ENCODE data around the gene KANK3.
"Not testable (repeated sequence)": the region's sequence is repeated elsewhere in the genome, so short reads cannot be mapped to it uniquely, and the experiment has no call there.

The KANK3 gene

DNA sequence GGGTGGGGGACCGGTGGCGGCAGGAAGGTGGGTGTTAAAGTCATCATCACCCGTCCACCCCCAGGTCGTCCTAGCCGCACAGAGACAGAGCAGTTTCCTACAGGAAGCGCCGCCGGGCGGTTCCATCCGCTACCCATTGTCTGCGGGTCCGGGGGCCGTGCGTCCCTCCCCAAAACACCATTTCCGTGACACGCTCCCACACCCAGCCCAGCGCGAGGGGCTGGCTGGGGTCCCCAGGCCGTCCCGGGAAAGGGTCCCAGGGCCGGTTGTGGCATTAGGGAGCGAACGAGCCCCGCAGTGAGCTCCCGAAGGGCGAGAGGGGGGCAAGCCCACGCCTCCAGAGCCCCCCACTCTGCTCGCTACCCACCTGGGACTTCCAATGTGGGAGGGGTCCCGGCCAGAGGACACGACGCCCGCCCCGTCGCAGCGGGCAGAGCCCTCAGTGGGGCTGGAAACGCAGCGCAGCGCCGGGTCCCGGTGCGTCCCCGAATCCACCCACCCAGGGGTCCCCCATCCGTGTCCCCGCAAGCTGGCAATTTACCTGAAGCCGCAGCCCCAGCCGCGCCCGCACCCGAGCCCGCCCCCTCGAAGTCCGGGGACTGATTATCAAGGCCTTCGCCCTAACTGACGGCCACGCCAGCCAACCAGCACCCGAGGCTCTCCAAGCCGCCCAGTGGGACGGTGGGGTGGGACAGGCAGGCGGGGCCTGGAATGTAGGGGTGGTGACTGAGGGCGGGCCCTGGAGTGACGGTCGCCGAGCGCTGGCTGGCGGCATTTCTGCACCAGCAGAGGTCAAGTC is at the start of gene KANK3:
KANK3 (minus strand) TSS at position 579 of the 799 bp plus-strand sequence. CDS start 5,434 bp downstream, outside the sequence.
- DNase-seq, result peak in 55 of 56 donors; percentile 22 to 90 (median 76)

DNA sequence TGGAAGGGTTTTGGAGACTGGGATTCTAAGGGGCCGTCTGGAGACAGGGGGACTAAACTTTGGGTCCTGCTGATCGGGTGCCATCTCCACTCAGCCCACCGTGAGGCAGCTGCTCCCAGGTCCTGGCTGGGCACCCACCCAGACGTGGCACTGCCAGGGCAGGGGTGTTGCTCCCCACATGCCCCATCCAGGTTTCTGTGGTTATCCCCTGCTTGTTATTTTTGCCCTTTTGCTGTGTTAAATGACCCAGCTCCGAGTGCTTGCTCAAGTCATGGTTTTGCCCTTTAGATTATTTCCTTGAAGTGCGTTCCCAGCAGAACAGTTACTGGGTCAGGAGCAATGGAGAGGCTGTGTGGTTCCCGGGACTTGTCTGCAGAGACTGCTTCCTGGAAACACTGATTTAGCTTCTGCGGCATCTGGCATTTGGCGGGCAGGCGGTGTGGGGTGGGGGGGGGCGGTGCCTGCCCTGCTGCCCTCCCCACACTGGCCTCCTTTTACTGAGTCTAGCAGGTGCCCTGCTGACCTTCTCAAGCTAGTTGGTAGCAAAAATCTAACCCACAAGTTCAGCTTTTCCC is 49.0 kb upstream of the KANK3 start:
- DNase-seq, result peak in 33 of 56 donors; percentile 5 to 56 (median 37)

DNA sequence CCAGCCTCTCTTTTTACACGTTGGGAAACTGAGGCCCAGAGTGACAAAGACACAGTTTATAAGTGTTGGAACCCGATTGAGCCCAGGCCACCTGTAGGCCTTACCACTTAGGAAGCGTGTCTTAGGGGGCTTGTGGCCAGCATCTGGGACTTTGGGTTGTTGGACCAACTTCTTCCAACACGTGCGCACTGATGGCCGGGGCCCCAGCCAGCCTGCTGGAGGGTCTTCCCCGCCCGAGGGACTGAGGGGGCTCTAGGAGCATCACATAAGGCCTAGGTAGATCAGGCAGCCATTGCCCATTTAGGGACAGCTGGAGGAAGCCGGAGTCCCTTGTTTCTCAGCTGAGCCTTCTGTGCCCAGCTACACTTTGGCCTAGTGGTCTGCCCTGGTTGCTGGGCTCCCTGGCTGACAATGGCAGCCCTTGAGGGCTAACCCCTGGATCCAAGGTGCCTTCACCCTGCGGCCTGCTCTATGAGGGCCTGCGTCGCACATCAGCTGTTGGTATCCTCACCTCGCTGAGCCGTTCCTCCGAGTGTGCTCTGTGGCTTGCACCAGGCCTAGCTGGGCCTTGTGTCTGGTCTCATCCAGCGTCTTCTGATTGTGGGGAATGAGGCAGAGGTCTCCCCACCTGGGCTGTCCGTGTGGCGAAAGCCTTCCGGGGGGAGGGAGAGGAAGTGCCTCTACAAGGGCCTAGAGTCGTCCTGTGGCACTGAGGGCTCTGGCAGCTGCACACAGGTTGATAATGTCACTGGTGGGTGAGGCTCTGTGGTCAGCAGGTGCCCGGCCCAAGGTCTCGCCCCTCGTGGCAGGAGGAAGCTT is 48.3 kb upstream of the KANK3 start:
- peak in 2 of 56 donors; percentile 36 to 37 for DNase-seq

DNA sequence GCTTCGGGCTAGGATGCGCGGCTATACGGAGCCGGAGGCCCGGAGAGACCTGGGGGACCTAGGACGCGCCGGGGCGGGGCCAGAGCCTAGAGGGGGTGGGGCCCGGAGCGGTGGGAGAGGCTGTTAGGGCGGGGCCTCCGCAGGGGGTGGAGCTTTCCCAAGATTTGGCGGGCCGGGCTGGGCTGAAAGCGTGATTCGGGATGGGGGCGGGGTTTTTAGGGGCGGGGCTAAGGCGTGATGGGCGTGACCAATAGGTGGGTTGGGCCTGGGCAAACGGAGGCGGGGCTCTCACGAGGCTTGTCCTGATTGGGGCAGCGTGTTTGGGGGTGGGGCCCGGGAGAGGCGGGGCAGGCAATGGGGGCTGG is 47.5 kb upstream of the KANK3 start:
- DNase-seq, result peak in 55 of 56 donors; percentile 66 to 98 (median 94)

DNA sequence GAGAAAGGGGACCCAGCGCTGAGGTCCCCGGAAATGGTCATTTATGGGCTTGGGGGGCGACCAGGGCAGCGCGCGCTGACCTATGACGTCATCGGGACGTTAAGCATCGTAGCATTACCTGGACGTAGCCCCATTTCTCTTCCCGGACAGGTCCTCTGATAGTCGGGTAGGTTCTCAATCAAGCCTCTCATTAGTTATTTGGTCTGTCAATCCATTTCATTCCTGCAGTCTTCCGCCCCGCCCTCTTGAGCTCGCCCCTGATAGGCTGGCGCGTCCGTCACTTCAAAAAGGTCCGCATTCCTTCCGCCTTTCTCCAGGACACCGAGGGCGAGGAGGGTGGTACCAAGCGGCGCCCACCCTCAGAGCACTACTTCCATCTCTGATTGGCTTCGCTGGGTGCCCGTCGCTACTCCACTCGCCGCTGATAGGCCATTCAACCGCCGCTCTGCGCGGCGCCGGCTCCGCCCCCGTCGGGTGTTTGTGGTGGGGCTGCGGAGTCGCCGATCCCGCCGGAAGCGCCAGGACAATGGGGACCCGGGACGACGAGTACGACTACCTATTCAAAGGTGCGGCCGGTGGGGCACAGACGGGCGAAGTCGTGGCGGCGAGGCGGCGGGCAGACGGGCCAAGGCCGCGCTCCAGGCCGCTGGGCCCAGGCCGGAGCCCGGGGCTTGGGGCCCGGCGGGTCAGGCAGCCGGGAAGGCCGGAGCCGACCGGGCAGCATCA is 47.0 kb upstream of the KANK3 start, which contains the start of gene RAB11B:
RAB11B (plus strand) TSS at position 470 of the 726 bp plus-strand sequence; CDS start at position 527, 57 bp downstream.
- peak; percentile 71 to 100 (median 99) for DNase-seq

DNA sequence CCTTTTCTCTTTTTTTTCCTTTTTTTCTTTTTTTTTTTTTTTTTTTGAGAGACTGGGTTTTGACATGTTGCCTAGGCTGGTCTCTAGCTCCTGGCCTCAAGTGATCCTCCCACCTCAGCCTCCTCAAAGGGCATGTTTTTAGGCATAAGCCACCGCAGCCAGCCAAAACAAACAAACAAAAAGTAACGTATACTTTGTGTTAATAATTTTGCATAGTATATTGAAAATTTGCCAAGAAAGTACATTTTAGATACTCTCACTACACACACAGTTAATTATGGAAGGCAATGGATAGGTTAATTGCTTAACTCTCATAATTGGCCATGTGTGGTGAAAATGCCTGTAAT is 45.5 kb upstream of the KANK3 start:
- no peak for DNase-seq

DNA sequence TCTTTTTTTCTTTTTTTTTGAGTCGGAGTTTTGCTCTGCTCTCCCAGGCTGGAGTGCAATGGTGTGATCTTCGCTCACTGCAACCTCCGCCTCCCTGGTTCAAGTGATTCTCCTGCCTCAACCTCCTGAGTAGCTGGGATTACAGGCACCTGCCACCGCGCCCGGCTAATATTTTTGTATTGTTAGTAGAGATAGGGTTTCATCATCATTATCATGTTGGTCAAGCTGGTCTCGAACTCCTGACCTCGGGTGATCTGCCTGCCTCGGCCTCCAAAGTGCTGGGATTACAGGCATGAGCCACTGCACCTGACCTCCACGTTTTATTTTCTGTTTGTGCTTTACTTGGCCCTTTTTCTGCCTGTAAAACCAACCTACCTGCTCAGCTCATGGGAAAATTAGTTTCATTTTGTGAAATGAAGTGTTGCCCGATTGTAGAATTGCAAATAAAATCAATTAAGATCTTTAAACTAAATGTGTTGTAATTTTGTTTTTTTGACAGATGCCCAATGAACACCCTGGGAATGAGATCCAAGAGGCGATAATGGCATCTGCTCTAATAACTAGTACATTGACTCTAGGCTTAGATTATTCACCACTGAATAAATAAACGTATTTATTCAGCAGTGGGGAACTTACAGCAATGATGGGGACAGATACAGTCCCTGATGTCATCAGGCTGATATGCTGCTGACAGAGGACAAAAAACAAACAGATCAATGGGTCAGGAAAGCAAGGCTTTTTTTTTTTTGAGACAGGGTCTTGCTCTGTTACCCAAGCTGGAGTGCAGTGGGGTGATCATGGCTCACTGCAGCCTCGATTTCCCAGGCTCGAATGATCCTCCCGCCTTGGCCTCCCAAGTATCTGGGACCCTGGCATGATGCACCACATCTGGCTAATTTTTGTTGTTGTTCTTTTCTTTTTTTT is 44.9 kb upstream of the KANK3 start:
- no peak for DNase-seq

DNA sequence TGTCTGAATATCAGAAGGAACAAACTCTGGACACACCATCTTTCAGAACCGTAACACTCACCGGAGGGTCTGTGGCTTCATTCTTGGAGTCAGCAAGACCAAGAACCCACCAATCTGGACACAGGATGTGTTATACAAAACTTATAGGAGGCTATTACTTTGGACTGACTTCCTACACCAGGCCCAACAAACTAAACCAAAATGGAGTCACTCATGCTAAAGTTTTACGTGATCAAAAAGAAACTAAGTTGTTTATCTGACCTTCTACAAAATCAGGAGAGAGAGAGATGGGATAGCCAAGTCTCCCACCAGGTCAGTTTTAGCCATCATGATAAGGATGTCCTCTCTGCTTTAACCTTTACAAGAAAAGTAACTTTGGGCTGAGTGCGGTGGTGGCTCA is 43.9 kb upstream of the KANK3 start:
- DNase-seq, result no peak

DNA sequence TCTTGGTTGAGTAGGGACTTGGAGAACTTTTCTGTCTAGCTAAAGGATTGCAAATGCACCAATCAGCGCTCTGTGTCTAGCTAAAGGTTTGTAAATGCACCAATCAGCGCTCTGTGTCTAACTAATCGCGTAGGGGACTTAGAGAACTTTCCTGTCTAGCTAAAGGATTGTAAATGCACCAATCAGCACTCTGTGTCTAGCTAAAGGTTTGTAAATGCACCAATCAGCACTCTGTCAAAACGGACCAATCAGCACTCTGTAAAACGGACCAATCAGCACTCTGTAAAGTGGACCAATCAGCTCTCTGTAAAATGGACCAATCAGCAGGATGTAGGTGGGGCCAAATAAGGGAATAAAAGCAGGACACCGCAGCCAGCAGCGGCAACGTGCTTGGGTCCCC is 43.4 kb upstream of the KANK3 start:
- DNase-seq, result not testable (repeated sequence)

DNA sequence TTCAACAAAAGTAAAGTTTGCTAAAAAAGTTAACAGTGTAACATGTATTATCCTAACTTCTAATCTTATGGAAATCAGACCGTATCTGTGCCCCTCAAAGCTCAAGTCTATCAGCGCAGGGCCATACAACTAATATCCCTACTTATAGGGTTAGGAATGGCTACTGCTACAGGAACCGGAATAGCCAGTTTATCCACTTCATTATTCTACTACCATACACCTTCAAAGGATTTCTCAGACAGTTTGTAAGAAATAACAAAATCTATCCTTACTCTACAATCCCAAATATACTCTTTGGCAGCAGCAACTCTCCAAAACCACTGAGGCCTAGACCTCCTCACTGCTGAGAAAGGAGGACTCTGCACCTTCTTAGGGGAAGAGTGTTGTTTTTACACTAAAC is 42.5 kb upstream of the KANK3 start:
- not testable (repeated sequence) for DNase-seq

DNA sequence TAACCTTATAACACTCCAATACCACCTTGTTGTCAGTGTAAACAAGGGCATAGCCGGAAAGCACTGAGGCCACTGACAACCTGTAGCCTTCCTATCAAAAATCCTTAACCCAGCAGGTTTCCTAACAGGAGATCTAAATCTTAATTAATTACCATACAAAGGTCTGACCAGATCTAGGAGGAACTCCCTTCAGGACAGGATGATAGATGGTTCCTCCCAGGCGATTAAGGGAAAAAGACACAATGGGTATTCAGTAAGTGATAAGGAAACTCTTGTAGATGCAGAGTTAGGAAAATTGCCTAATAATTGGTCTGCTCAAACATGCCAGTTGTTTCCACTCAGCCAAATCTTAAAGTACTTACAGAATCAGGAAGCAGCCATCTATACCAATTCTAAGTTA is 42.0 kb upstream of the KANK3 start:
- not testable (repeated sequence) for DNase-seq

DNA sequence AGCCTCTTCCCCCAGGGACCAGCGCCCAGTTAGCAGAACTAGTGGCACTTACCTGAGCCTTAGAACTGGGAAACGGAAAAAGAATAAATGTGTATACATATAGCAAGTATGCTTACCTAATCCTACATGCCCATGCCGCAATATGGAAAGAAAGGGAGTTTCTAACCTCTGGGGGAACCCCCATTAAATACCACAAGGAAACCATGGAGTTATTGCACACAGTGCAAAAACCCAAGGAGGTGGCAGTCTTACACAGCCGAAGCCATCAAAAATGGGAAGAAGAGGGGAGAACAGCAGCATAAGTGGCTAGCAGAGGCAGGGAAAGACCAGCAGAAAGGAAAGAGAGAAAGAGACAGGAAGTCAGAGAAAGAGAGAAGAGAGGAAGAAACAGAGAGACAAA is 41.5 kb upstream of the KANK3 start:
- not testable (repeated sequence) for DNase-seq

DNA sequence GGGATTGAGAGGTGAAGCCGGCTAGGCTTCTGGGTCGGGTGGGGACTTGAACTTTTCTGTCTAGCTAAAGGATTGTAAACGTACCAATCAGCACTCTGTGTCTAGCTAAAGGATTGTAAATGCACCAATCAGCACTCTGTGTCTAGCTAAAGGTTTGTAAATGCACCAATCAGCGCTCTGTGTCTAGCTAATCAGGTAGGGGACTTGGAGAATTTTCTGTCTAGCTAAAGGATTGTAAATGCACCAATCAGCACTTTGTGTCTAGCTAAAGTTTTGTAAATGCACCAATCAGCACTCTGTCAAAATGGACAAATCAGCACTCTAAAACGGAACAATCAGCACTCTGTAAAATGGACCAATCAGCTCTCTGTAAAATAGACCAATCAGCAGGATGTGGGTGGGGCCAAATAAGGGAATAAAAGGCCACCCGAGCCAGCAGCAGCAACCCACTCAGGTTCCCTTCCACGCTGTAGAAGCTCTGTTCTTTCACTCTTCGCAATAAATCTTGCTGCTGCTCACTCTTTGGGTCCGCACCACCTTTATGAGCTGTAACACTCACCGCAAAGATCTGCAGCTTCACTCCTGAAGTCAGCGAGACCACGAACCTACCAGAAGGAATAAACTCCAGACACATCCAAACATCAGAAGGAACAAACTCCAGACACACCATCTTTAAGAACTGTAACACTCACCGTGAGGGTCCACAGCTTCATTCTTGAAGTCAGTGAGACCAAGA is 36.3 kb upstream of the KANK3 start:
- not testable (repeated sequence) for DNase-seq

DNA sequence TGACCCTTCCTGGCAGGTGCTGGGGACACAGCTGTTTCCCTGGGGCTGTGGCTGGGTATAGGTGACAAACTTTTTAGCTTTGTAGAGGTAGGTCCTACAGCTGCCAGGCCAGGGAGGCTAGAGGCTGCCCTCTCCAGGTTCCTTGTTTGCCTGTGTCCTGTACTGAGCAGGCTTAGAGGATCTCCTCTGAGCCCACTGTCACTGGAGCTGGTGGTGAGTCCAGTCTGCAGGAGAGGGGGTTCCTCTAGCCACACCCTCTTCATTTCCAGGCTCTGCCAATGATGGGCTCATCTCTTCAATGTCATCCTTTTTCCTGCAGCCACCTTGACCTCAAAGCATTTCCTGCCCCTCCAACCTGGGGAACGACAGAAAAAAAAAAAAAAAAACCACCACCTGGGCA is 34.5 kb upstream of the KANK3 start:
- DNase-seq, result no peak

DNA sequence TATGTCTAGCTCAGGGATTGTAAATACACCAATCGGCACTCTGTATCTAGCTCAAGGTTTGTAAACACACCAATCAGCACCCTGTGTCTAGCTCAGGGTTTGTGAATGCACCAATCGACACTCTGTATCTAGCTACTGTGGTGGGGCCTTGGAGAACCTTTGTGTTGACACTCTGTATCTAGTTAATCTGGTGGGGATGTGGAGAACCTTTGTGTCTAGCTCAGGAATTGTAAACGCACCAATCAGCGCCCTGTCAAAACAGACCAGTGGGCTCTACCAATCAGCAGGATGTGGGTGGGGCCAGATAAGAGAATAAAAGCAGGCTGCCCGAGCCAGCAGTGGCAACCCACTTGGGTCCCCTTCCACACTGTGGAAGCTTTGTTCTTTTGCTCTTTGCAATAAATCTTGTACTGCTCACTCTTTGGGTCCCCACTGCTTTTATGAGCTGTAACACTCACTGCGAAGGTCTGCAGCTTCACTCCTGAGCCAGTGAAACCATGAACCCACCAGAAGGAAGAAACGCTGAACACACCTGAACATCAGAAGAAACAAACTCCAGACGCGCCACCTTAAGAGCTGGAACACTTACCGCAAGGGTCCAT is 33.4 kb upstream of the KANK3 start:
- not testable (repeated sequence) for DNase-seq

DNA sequence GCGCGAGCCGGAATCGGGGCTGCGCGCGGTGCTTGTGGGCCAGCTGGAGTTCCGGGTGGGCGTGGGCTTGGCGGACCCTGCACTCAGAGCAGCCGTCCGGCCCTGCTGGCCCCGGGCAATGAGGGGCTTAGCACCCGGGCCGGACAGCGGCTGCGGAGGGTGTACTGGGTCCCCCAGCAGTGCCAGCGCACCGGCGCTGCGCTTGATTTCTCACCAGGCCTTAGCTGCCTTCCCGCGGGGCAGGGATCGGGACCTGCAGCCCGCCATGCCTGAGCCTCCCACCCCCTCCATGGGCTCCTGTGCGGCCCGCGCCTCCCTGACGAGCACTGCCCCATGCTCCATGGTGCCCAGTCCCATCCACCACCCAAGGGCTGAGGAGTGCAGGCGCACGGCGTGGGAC is 32.7 kb upstream of the KANK3 start:
- DNase-seq, result not testable (repeated sequence)

DNA sequence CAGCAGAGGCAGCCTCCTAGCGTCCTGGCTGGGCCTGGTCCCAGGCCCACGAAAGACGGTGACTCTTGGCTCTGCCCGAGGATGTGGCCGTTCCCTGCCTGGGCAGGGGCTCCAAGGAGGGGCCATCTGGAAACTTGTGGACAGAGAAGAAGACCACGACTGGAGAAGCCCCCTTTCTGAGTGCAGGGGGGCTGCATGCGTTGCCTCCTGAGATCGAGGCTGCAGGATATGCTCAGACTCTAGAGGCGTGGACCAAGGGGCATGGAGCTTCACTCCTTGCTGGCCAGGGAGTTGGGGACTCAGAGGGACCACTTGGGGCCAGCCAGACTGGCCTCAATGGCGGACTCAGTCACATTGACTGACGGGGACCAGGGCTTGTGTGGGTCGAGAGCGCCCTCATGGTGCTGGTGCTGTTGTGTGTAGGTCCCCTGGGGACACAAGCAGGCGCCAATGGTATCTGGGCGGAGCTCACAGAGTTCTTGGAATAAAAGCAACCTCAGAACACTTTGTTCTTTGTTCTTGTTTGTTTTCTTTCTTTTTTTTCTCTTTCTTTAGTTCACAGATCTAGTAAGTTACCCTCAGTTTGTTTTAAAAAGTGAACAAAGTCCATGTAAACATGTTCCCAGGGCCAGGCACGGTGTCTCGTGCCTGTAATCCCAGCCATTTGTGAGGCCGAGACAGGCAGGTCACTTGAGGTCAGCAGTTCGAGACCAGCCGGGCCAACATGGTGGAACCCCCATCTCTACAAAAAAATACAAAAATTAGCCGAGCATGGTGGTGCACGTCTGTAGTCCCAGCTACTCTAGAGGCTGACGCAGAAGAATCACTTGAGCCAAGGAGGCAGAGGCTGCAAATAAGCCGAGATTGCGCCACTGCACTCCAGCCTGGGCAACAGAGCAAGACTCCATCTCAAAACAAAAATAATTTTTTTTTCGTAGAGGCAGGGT is 31.1 kb upstream of the KANK3 start:
- peak in 3 of 56 donors; percentile 8 to 42 (median 27) for DNase-seq

Data from amygdala (tissue), 56 donors.